Gastrocnemius medialis (tissue), 4 donors: Measurements from ENCODE around the gene DLGAP5. TPM values are rescaled to one million over a fixed set of nuclear protein-coding genes. Genes with fewer than 3 reads are reported as not detected.

Experiments used
- ATAC-seq, 2 donors: fragments of 150-250 bp; one replicate each; pipeline ENCODE4 v1.9.1; 2016
- DNase-seq, 2 donors: peaks; one replicate each; pipeline ENCODE4 v3.0.0-alpha.2; 2019
- H3K27ac ChIP-seq, 4 donors: fragments of 200-600 bp; sonication (generic); 1 replicate in 1 of 4; 2 replicates in 3 of 4; pipeline ENCODE4 v1.5.1; 2016 to 2018; ENCODE audit warnings: mild to moderate bottlenecking in 2 of 4, moderate library complexity in 1 of 4
- H3K27me3 ChIP-seq, 3 donors: fragments of 200-600 bp; sonication (generic) in 2 of 3; 1 replicate in 1 of 3; 2 replicates in 2 of 3; pipeline versions ENCODE4 v1.5.1 to v1.6.0; 2016 to 2019; ENCODE audit warnings: mild to moderate bottlenecking in 1 of 3, moderate library complexity in 1 of 3
- H3K36me3 ChIP-seq, 2 donors: fragments of 200-600 bp; sonication (generic) in 1 of 2; one replicate each; pipeline ENCODE4 v1.5.1; 2017 to 2018
- H3K4me1 ChIP-seq, 2 donors: fragments of 200-600 bp; sonication (generic) in 1 of 2; one replicate each; pipeline ENCODE4 v1.5.1; 2016 to 2017; ENCODE audit warnings: mild to moderate bottlenecking in 2 of 2
- H3K4me3 ChIP-seq, 4 donors: fragments of 200-600 bp; sonication (generic) in 3 of 4; 1 replicate in 1 of 4; 2 replicates in 3 of 4; pipeline ENCODE4 v1.5.1; 2016 to 2019; ENCODE audit warnings: mild to moderate bottlenecking in 2 of 4
- H3K9me3 ChIP-seq, 3 donors: fragments of 200-600 bp; sonication (generic) in 2 of 3; 1 replicate in 1 of 3; 2 replicates in 2 of 3; pipeline ENCODE4 v1.5.1; 2016 to 2019
- CTCF ChIP-seq, 5 experiments: fragments of 450-650 bp in 3 of 5; fragments of 200-600 bp in 2 of 5; sonication (generic) in 2 of 5; IDR thresholded peaks in 4 of 5; conservative IDR thresholded peaks in 1 of 5; 1 replicate in 4 of 5; 2 replicates in 1 of 5; pipeline ENCODE4 v1.5.1; 2016 to 2019; ENCODE audit warnings: antibody characterized with exemption in 5 of 5, mild to moderate bottlenecking in 3 of 5, moderate library complexity in 3 of 5
- POLR2A ChIP-seq, 2 donors: fragments of 450-650 bp; IDR thresholded peaks; one replicate each; pipeline ENCODE4 v1.6.1; 2017; ENCODE audit warnings: antibody characterized with exemption in 2 of 2, mild to moderate bottlenecking in 2 of 2, moderate library complexity in 2 of 2
- in situ Hi-C, 4 donors: fragments of 200-750 bp; cut with MboI; loops; one replicate each; pipeline versions ENCODE4 v1.15.0 to v1.8.0; 2017; ENCODE audit warnings: low sequenced_read_pairs in 4 of 4
- intact Hi-C: fragments of 100-400 bp; cut with DNase I; formaldehyde crosslinking; loops from one replicate; pipeline ENCODE4 v1.15.1; 2023; ENCODE audit warnings: low total_unique reads
- total RNA-seq, 4 donors: library from RNA; depleted of rRNA; stranded (reverse); fragments of >200 nt; gene quantifications; one replicate each; pipeline versions ENCODE4 v1.1.0 to v1.2.3, GENCODE V29; 2016

DLGAP5 gene
- total RNA-seq, 4 donors from 2014 or later: not detected

DNA sequence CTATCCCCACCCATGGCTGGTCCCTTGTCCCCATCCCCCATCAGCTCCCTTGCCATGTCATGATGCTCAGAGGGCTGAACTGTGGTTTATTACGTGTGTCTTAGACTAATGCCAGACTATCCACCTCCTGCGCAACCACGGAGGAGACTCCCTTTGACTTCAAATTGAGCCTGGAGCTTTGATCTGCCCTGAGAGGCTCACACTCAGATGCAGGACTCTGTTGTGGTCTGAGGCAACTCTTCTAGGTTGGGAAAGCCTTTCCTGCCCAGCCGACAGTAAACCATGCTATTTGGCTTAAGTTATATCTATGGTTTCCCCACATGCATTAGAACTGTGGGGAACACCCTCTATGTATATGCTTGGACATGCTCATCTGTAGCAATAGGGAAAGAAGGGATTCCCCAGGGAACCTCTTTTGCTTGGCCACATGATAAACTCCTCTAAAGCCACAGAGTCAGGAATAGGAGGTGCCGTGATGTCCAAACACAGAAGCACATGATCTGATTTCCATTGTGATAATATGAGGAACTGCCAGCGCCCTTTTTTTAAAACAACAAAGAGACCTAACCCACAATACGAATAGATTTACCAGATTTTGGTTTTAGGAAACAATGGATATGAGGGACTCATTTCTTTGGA is 73.5 kb downstream of the DLGAP5 start:
- Histone ChIP-seq H3K9me3 (no peaks in the 10 kb centered on the region), H3K27me3 (no peaks in the 10 kb centered on the region), H3K4me3 (no peak overlapping the region), H3K36me3 (no peaks in the 10 kb centered on the region), H3K4me1 (peaks cover 11 to 25% of the 10 kb centered on the region in 2 donors), H3K27ac (peak overlapping the region; percentile 69 to 84 (median 80))
- in situ Hi-C loops (no loop called here), intact Hi-C loops (no loop called here)
- ATAC-seq (peak; percentile 55 to 67), DNase-seq (no peak)
- TF ChIP-seq CTCF (IDR thresholded peaks at IDR 0.05 in 4 of 5, conservative IDR thresholded peaks at IDR 0.05 in 1 of 5) (no peak), POLR2A (IDR thresholded peaks at IDR 0.05) (no peak)

DNA sequence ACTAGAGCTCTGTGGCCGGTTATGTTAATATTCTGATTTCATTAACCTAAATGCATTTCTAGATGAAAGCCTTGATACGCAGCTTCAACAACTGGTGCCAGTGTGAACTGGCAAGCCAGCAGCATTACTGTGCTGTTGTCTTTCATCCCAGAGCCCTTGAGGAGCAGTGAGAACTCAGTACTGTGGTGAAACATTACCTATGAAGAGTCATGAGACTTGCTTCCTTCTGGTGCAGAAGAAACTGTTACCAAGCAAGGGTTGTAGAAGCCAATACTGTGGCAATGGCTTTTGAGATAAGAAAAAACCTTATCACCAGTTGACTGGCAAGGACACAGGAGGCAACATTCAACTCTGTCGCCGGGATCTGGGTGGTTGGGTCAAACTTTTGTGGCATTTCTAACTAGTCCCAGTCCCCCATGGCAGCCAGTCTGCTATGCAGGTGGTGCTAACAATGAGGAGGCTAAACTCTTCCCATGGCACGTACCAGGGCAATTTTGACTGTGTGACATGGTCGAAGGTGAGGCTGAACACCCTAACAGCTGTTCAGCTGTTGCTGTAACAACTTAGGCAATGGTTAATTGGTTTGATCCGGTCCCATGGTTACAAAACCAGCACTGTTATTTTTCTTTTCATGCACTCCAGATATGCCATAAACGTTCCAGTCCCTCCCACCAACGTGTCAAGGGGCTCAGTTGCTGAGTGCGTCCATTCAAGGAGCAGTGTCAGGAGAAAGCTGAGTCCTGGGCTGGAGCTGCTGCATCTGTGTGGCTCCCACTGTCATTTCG is 74.9 kb downstream of the DLGAP5 start:
- in situ Hi-C loops (no loop called here), intact Hi-C loops (no loop called here)
- H3K4me1 ChIP-seq: peaks cover 5 to 22% of the 10 kb centered on the region in 2 donors
- no peaks in the 10 kb centered on the region for H3K9me3 ChIP-seq
- no peak for ATAC-seq
- H3K36me3 ChIP-seq: no peaks in the 10 kb centered on the region
- H3K27ac ChIP-seq: peak overlapping the region in 3 of 4 donors; percentile 76 to 84 (median 83)
- TF ChIP-seq CTCF (IDR thresholded peaks at IDR 0.05 in 4 of 5, conservative IDR thresholded peaks at IDR 0.05 in 1 of 5): no peak
- no peak for TF ChIP-seq POLR2A (IDR thresholded peaks at IDR 0.05)
- no peak for DNase-seq
- no peak overlapping the region for H3K4me3 ChIP-seq
- H3K27me3 ChIP-seq: no peaks in the 10 kb centered on the region

- Histone ChIP-seq H3K4me1 (peaks cover 5 to 22% of the 10 kb centered on the region in 2 donors), H3K9me3 (no peaks in the 10 kb centered on the region), H3K27ac (no peak overlapping the region), H3K4me3 (no peak overlapping the region), H3K36me3 (no peaks in the 10 kb centered on the region), H3K27me3 (no peaks in the 10 kb centered on the region)
- DNase-seq (no peak), ATAC-seq (no peak)
- intact Hi-C loops: no loop called here
- in situ Hi-C loops: no loop called here
- TF ChIP-seq CTCF (IDR thresholded peaks at IDR 0.05 in 4 of 5, conservative IDR thresholded peaks at IDR 0.05 in 1 of 5) (no peak), POLR2A (IDR thresholded peaks at IDR 0.05) (no peak)
Measured at GRCh38 chr14:55115861-55116245, 75.5 kb downstream of the DLGAP5 start.

- TF ChIP-seq CTCF (IDR thresholded peaks at IDR 0.05 in 4 of 5, conservative IDR thresholded peaks at IDR 0.05 in 1 of 5): no peak
- no peak for TF ChIP-seq POLR2A (IDR thresholded peaks at IDR 0.05)
- peaks cover 5 to 22% of the 10 kb centered on the region in 2 donors for H3K4me1 ChIP-seq
- no peaks in the 10 kb centered on the region for H3K36me3 ChIP-seq
- ATAC-seq (no peak), DNase-seq (no peak)
- no peak overlapping the region for H3K27ac ChIP-seq
- no peaks in the 10 kb centered on the region for H3K9me3 ChIP-seq
- H3K27me3 ChIP-seq: no peaks in the 10 kb centered on the region
- intact Hi-C loops: no loop called here
- in situ Hi-C loops: no loop called here
- H3K4me3 ChIP-seq: no peak overlapping the region
Measured at GRCh38 chr14:55115460-55115859, 75.9 kb downstream of the DLGAP5 start.
